Transverse colon (tissue), 4 donors: ENCODE measurements around the gene DUS3L. TPM values are rescaled to one million over a fixed set of nuclear protein-coding genes. Genes with fewer than 3 reads are reported as not detected.

Experiments
- DNase-seq: peaks from one replicate; pipeline ENCODE4 v3.0.0-alpha.2; 2019
- H3K27ac ChIP-seq, 4 donors: fragments of 200-600 bp; sonication (generic); 2 replicates each; pipeline ENCODE4 v1.5.1; 2016 to 2018; ENCODE audit warnings: inconsistent platforms in 4 of 4
- H3K27me3 ChIP-seq: fragments of 200-600 bp; sonication (generic); 2 replicates; pipeline ENCODE4 v1.5.1; 2017; ENCODE audit warnings: inconsistent platforms
- H3K36me3 ChIP-seq, 4 donors: fragments of 200-600 bp; sonication (generic); 2 replicates each; pipeline ENCODE4 v1.5.1; 2017 to 2019; ENCODE audit warnings: inconsistent platforms in 4 of 4
- H3K4me1 ChIP-seq, 4 donors: fragments of 200-600 bp; sonication (generic); 2 replicates each; pipeline ENCODE4 v1.5.1; 2017 to 2020; ENCODE audit warnings: inconsistent platforms in 4 of 4
- H3K4me3 ChIP-seq, 4 donors: fragments of 200-600 bp; sonication (generic); 1 replicate in 1 of 4; 2 replicates in 3 of 4; pipeline versions ENCODE4 v1.5.1 to v1.6.1; 2017 to 2019; ENCODE audit warnings: inconsistent platforms in 4 of 4
- H3K9me3 ChIP-seq, 2 donors: fragments of 200-600 bp; sonication (generic); 2 replicates each; pipeline ENCODE4 v1.5.1; 2017 to 2019; ENCODE audit warnings: inconsistent platforms in 2 of 2
- CTCF ChIP-seq, 5 experiments: fragments of 200-600 bp in 3 of 5; fragments of 450-650 bp in 2 of 5; sonication (generic) in 3 of 5; IDR thresholded peaks; 1 replicate in 2 of 5; 2 replicates in 3 of 5; pipeline ENCODE4 v1.5.1; 2016 to 2017; ENCODE audit warnings: antibody characterized with exemption in 5 of 5, inconsistent platforms in 3 of 5, mild to moderate bottlenecking in 2 of 5, moderate library complexity in 1 of 5
- EP300 ChIP-seq: sonication (generic); formaldehyde crosslinking; IDR thresholded peaks from one replicate; pipeline ENCODE4 v1.6.1; 2017; ENCODE audit warnings: antibody characterized with exemption, low read depth
- POLR2A ChIP-seq: fragments of 450-650 bp; IDR thresholded peaks from one replicate; pipeline ENCODE4 v1.6.1; 2016; ENCODE audit warnings: antibody characterized with exemption, mild to moderate bottlenecking, moderate library complexity
- POLR2AphosphoS5 ChIP-seq, 3 donors: sonication (generic); formaldehyde crosslinking; IDR thresholded peaks; one replicate each; pipeline ENCODE4 v1.6.1; 2016; ENCODE audit warnings: antibody characterized with exemption in 3 of 3
- WGBS, 2 donors: methylation state at CpG; one replicate each; pipeline ENCODE4 v1.1.5; 2018; ENCODE audit warnings: low coverage in 1 of 2; 5-methylcytosine and 5-hydroxymethylcytosine counted together
- in situ Hi-C, 4 donors: fragments of 200-750 bp; cut with MboI; loops; one replicate each; pipeline versions ENCODE4 v1.15.0 to v1.15.1; 2017; ENCODE audit warnings: low sequenced_read_pairs in 3 of 4, low pct_ligation_motif_present in 1 of 4, low pct_unique_long_range_greater_than_20kb in 1 of 4
- intact Hi-C: fragments of 100-400 bp; cut with DNase I; formaldehyde crosslinking; loops from one replicate; pipeline ENCODE4 v1.15.1; 2023; ENCODE audit warnings: low total_unique reads
- total RNA-seq, 4 donors: library from RNA; depleted of rRNA; stranded (reverse); fragments of >200 nt; gene quantifications; one replicate each; pipeline ENCODE4 v1.1.0, GENCODE V29; 2016

The DUS3L gene
- total RNA-seq, 4 donors from 2014 or later, result 28.3 to 86.6 (median 56.6) TPM

- peaks cover 4 to 31% (median 22%) of the 10 kb centered on the region in 4 donors for H3K4me1 ChIP-seq
- 23 to 36% methylated on average over 12 to 30 of the region's 33 CpGs for WGBS, 2 donors
- no peak overlapping the region for H3K27ac ChIP-seq
- H3K4me3 ChIP-seq, result no peak overlapping the region
- no peak for DNase-seq
- intact Hi-C loops, result no loop called here
- no peaks in the 10 kb centered on the region for H3K36me3 ChIP-seq
- in situ Hi-C loops, result loop anchor here in 3 of 4 donors (10.0 kb wide), 3 partner anchors 83 to 223 kb away; no protein-coding TSS in a partner anchor
- TF ChIP-seq POLR2A (no peak), CTCF (IDR thresholded peaks at IDR 0.05) (no peak), EP300 (no peak), POLR2AphosphoS5 (IDR thresholded peaks at IDR 0.05) (no peak)
- peaks cover 30% of the 10 kb centered on the region for H3K27me3 ChIP-seq
- H3K9me3 ChIP-seq, result no peaks in the 10 kb centered on the region
Measured at GRCh38 chr19:5801796-5802619, 11.0 kb upstream of the DUS3L start.

- intact Hi-C loops (no loop called here), in situ Hi-C loops (loop anchor here in 3 of 4 donors (10.0 kb wide), 3 partner anchors 84 to 224 kb away; no protein-coding TSS in a partner anchor)
- 74% methylated on average over 16 of the region's 17 CpGs; no CpG with 5 or more reads in 1 of the 2 donors for WGBS, 2 donors
- Histone ChIP-seq H3K4me1 (peaks cover 4 to 23% (median 18%) of the 10 kb centered on the region in 4 donors), H3K4me3 (no peak overlapping the region), H3K27ac (no peak overlapping the region), H3K36me3 (no peaks in the 10 kb centered on the region), H3K9me3 (no peaks in the 10 kb centered on the region), H3K27me3 (peaks cover 29% of the 10 kb centered on the region)
- TF ChIP-seq POLR2A, result no peak
- TF ChIP-seq EP300, result no peak
- no peak for TF ChIP-seq POLR2AphosphoS5 (IDR thresholded peaks at IDR 0.05)
- TF ChIP-seq CTCF (IDR thresholded peaks at IDR 0.05), result no peak
- no peak for DNase-seq
Measured at GRCh38 chr19:5800361-5801270, 9.7 kb upstream of the DUS3L start.

GRCh38 chr19:5799247-5800241 is 8.6 kb upstream of the DUS3L start:
- Histone ChIP-seq H3K4me3 (no peak overlapping the region), H3K27me3 (peaks cover 24% of the 10 kb centered on the region), H3K36me3 (no peaks in the 10 kb centered on the region), H3K9me3 (no peaks in the 10 kb centered on the region), H3K27ac (no peak overlapping the region), H3K4me1 (peaks cover 4 to 18% (median 13%) of the 10 kb centered on the region in 4 donors)
- in situ Hi-C loops (loop anchor here in 3 of 4 donors (10.0 kb wide), 3 partner anchors 85 to 225 kb away; no protein-coding TSS in a partner anchor), intact Hi-C loops (no loop called here)
- DNase-seq, result no peak
- TF ChIP-seq CTCF (IDR thresholded peaks at IDR 0.05) (no peak), POLR2A (no peak), POLR2AphosphoS5 (IDR thresholded peaks at IDR 0.05) (no peak), EP300 (no peak)
- 47 to 81% methylated on average over 5 to 33 of the region's 37 CpGs for WGBS, 2 donors
